ENCODE data around the gene NHEJ1.
A peak's percentile ranks its signal among the peaks of the same experiment; 100 is the strongest.

Gene NHEJ1

DNA sequence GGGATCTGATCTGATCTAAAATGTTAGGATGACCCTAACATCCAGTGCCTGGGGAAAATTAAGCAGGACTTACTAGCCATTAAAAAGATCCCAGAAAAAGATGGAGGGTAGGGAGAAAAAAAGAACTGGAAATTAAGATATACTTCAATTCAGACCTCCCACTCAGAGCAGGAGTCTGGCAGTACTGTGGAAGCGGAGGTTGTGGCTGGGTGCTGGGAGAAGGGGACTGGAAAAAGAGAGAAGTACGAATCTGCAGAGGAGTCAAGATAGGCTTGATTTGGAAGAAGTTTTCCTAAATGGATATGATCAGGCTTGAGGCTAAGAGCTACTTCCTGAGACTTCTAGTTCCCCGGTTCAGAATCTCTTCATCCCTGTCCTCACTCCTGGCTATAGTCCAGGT, 66.4 kb downstream of the NHEJ1 start:
- no peaks in the 10 kb centered on the region for H3K9me3 ChIP-seq (ENCODE audit: control insufficient read depth in 1 of 2, low read length in 2 of 2)
- H3K27me3 ChIP-seq (ENCODE audit: low read depth, low read length): no peaks in the 10 kb centered on the region
- H3K4me3 ChIP-seq (ENCODE audit: low read depth in 1 of 2, low read length in 2 of 2): no peak overlapping the region
- no peak overlapping the region for H3K27ac ChIP-seq (ENCODE audit: low read length)
- H3K36me3 ChIP-seq (ENCODE audit: control insufficient read depth in 1 of 2, insufficient read depth in 2 of 2, low read length in 2 of 2): no peaks in the 10 kb centered on the region
- no peaks in the 10 kb centered on the region for H3K4me1 ChIP-seq (ENCODE audit: control insufficient read depth in 1 of 2, insufficient read depth in 2 of 2, low read length in 2 of 2)

DNA sequence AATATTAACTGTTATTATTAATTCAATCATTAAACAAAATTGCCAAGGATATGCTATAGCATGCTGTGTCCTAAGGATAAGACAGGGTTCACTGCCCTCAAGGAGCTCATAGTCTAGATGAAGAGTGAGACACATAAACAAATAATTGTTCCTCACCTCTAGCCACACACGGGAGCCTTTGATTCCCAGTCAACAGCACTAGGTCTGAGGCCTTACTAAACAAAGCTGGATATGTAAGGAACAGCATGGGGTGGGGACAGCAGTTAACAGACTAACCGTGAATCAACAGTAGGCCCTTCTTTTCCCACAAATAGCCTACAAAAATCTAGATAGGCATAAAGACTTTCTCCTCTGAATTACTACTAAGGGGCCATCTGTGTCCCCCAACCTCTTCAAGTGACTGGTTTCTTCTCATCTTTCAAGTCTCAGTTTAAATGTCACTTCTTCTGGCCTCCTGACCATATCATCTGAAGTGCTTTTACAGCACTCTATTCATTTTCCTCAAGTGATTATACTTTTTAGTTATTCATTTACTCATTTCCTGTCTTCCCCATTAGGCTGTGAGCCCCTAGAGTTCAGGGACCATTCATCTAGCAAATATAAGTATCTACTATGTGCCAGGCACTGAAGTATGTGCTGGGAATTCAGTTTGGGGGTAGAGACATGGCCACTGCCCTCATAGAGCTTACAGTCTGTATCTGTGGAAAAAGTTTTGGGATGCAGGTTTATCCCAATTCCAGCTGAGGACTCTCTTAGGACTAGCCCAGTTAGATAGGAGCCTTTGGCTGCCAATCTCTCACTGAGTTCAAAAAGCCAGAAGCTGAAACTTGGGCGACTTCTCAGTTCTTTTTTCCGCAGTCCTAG, 69.9 kb downstream of the NHEJ1 start:
- no peak overlapping the region for H3K27ac ChIP-seq (ENCODE audit: low read length)

DNA sequence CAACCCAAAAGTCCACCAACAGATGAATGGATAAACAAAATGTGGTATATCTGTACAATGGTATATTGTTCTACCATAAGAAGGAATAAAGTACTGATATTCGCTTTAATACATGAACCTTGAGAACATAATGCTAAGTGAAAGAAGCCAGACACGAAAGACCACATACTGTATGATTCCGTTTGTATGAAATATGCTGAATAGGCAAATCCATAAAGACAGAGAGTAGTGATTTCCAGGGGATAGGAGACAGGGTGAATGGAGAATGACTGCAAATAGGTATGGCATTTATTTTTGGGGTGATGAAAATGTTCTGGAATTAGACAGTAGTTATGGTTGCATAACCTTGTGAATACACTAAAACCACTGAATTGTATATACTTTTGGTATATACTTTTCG, 71.3 kb downstream of the NHEJ1 start:
- no peaks in the 10 kb centered on the region for H3K9me3 ChIP-seq (ENCODE audit: control insufficient read depth in 1 of 2, low read length in 2 of 2)
- no peaks in the 10 kb centered on the region for H3K27me3 ChIP-seq (ENCODE audit: low read depth, low read length)
- no peaks in the 10 kb centered on the region for H3K4me1 ChIP-seq (ENCODE audit: control insufficient read depth in 1 of 2, insufficient read depth in 2 of 2, low read length in 2 of 2)
- H3K27ac ChIP-seq (ENCODE audit: low read length): no peak overlapping the region
- no peaks in the 10 kb centered on the region for H3K36me3 ChIP-seq (ENCODE audit: control insufficient read depth in 1 of 2, insufficient read depth in 2 of 2, low read length in 2 of 2)
- H3K4me3 ChIP-seq (ENCODE audit: low read depth in 1 of 2, low read length in 2 of 2): no peak overlapping the region

More for the DNA sequence above, 69.9 kb downstream of the NHEJ1 start:
- Histone ChIP-seq H3K4me1 (ENCODE audit: control insufficient read depth in 1 of 2, insufficient read depth in 2 of 2, low read length in 2 of 2) (no peaks in the 10 kb centered on the region), H3K36me3 (ENCODE audit: control insufficient read depth in 1 of 2, insufficient read depth in 2 of 2, low read length in 2 of 2) (no peaks in the 10 kb centered on the region), H3K4me3 (ENCODE audit: low read depth in 1 of 2, low read length in 2 of 2) (no peak overlapping the region), H3K27me3 (ENCODE audit: low read depth, low read length) (no peaks in the 10 kb centered on the region), H3K9me3 (ENCODE audit: control insufficient read depth in 1 of 2, low read length in 2 of 2) (no peaks in the 10 kb centered on the region)

DNA sequence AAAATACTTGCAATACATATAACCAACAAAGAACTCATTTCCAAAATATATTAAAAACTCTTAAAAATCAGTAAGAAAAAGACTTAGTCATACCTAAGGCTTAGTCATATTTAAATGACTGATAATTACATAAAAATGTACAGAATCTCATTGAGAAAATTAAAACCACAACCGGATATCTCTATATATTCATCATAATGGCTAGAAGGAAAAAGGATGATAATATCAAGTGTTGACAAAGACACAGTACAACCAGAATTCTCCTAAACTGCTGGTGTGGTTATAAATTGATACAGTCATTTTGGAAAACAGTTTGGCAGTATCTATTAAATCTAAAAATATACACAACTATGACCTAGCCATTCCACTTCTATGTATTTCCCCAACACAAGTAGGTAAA, 72.8 kb downstream of the NHEJ1 start:
- Histone ChIP-seq H3K4me1 (ENCODE audit: control insufficient read depth in 1 of 2, insufficient read depth in 2 of 2, low read length in 2 of 2) (no peaks in the 10 kb centered on the region), H3K36me3 (ENCODE audit: control insufficient read depth in 1 of 2, insufficient read depth in 2 of 2, low read length in 2 of 2) (no peaks in the 10 kb centered on the region), H3K4me3 (ENCODE audit: low read depth in 1 of 2, low read length in 2 of 2) (no peak overlapping the region), H3K27me3 (ENCODE audit: low read depth, low read length) (no peaks in the 10 kb centered on the region), H3K9me3 (ENCODE audit: control insufficient read depth in 1 of 2, low read length in 2 of 2) (no peaks in the 10 kb centered on the region), H3K27ac (ENCODE audit: low read length) (no peak overlapping the region)

DNA sequence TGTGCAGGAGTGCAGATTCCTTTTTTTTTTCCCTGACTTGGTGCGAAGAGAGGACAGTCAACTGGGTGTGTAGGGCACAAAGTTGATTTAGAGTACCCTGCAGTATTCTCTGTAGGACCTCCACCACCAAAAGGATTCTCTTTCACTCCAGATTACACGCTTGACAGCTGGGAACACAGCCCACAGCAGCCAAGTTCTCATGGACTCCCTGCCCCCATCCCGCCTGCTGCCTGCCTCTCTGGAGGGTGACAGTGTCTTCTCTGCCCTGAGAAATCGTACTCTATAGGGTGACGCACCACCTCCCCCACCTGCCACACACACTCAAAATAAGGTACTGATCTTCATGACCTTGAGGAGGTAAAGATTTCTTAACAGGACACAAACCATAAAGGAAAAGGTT, 73.3 kb downstream of the NHEJ1 start:
- no peaks in the 10 kb centered on the region for H3K9me3 ChIP-seq (ENCODE audit: control insufficient read depth in 1 of 2, low read length in 2 of 2)
- no peak overlapping the region for H3K4me3 ChIP-seq (ENCODE audit: low read depth in 1 of 2, low read length in 2 of 2)
- H3K27ac ChIP-seq (ENCODE audit: low read length): no peak overlapping the region
- H3K27me3 ChIP-seq (ENCODE audit: low read depth, low read length): no peaks in the 10 kb centered on the region
- H3K4me1 ChIP-seq (ENCODE audit: control insufficient read depth in 1 of 2, insufficient read depth in 2 of 2, low read length in 2 of 2): peaks cover 0 to 4% of the 10 kb centered on the region in 2 donors
- no peaks in the 10 kb centered on the region for H3K36me3 ChIP-seq (ENCODE audit: control insufficient read depth in 1 of 2, insufficient read depth in 2 of 2, low read length in 2 of 2)

DNA sequence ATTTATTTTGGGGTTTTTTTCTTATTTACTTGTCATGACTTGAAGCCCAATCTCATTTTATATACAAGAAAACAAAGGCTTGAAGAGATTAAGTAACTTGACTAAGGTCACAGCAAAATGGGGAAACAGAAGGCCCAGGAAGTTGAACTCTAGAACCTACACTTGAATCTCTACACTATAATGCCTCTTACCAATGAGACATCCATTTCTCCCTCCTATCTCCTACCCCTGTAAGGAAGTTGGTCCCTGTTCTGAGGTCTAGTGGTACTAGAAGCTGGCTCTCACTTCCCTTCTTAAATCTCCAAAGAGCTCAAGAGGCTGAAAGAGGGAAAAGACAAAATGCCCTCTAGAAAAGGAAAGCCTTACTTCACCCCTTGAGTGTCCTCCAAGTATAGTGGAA, 74.4 kb downstream of the NHEJ1 start:
- H3K36me3 ChIP-seq (ENCODE audit: control insufficient read depth in 1 of 2, insufficient read depth in 2 of 2, low read length in 2 of 2): no peaks in the 10 kb centered on the region
- H3K9me3 ChIP-seq (ENCODE audit: control insufficient read depth in 1 of 2, low read length in 2 of 2): no peaks in the 10 kb centered on the region
- H3K27me3 ChIP-seq (ENCODE audit: low read depth, low read length): no peaks in the 10 kb centered on the region

DNA sequence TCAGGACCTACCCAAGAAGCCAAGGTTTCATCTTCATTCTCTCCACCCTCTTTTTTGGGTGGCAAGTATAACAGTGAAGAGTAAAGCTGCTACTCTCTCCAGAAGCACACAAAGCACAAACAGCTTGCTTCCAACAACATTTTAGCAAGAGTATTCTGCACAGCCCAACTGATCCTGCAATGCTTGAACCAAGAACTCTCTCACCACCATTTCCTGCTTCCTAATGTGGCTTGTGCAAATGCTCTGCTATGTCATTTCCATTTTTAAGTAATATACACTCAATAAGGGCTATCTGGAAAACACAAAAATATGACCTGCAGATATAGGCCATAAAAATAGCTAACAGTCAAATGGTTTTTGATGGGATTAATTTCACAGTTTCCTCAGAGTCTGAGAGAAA, 75.8 kb downstream of the NHEJ1 start:
- H3K27me3 ChIP-seq (ENCODE audit: low read depth, low read length): no peaks in the 10 kb centered on the region
- H3K27ac ChIP-seq (ENCODE audit: low read length): no peak overlapping the region
- peaks cover 0 to 6% of the 10 kb centered on the region in 2 donors for H3K4me1 ChIP-seq (ENCODE audit: control insufficient read depth in 1 of 2, insufficient read depth in 2 of 2, low read length in 2 of 2)
- H3K9me3 ChIP-seq (ENCODE audit: control insufficient read depth in 1 of 2, low read length in 2 of 2): no peaks in the 10 kb centered on the region
- no peaks in the 10 kb centered on the region for H3K36me3 ChIP-seq (ENCODE audit: control insufficient read depth in 1 of 2, insufficient read depth in 2 of 2, low read length in 2 of 2)
- no peak overlapping the region for H3K4me3 ChIP-seq (ENCODE audit: low read depth in 1 of 2, low read length in 2 of 2)

More for the DNA sequence above, 74.4 kb downstream of the NHEJ1 start:
- Histone ChIP-seq H3K4me1 (ENCODE audit: control insufficient read depth in 1 of 2, insufficient read depth in 2 of 2, low read length in 2 of 2) (peaks cover 0 to 6% of the 10 kb centered on the region in 2 donors), H3K27ac (ENCODE audit: low read length) (no peak overlapping the region), H3K4me3 (ENCODE audit: low read depth in 1 of 2, low read length in 2 of 2) (no peak overlapping the region)

DNA sequence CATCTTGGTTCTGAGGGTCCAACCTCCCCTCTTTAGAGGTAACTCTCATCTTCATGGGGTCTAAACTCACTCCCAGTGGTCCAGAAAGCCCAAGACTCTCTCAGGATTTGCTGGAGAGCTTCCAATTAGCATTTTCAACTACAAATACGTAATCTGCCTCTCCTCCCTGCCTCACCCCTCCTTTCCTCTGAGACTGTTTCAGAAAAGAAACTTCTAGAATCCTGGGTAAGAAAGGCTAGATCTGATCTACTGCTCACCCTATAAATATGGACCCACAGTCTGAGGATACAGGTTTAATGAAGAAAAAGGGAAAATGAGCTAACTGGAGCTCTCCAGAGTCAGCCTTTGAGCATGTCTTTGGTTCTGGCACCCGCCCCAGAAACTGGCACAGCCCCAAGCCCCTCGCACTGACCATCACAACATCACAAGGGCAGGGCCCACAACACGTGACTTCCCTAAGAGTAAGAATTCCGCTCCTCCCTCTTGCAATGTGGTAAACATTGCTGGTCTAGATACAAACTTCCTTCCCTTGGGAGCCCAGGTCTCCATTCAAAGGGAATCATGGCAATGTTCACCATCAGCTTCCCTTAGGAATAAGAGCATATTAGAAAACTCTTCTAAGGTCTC, 78.2 kb downstream of the NHEJ1 start:
- Histone ChIP-seq H3K27me3 (ENCODE audit: low read depth, low read length) (no peaks in the 10 kb centered on the region), H3K9me3 (ENCODE audit: control insufficient read depth in 1 of 2, low read length in 2 of 2) (no peaks in the 10 kb centered on the region), H3K27ac (ENCODE audit: low read length) (peak overlapping the region; percentile 71), H3K4me3 (ENCODE audit: low read depth in 1 of 2, low read length in 2 of 2) (no peak overlapping the region), H3K4me1 (ENCODE audit: control insufficient read depth in 1 of 2, insufficient read depth in 2 of 2, low read length in 2 of 2) (peaks cover 0 to 6% of the 10 kb centered on the region in 2 donors), H3K36me3 (ENCODE audit: control insufficient read depth in 1 of 2, insufficient read depth in 2 of 2, low read length in 2 of 2) (peaks cover under 1 to 2% of the 10 kb centered on the region in 2 donors)

DNA sequence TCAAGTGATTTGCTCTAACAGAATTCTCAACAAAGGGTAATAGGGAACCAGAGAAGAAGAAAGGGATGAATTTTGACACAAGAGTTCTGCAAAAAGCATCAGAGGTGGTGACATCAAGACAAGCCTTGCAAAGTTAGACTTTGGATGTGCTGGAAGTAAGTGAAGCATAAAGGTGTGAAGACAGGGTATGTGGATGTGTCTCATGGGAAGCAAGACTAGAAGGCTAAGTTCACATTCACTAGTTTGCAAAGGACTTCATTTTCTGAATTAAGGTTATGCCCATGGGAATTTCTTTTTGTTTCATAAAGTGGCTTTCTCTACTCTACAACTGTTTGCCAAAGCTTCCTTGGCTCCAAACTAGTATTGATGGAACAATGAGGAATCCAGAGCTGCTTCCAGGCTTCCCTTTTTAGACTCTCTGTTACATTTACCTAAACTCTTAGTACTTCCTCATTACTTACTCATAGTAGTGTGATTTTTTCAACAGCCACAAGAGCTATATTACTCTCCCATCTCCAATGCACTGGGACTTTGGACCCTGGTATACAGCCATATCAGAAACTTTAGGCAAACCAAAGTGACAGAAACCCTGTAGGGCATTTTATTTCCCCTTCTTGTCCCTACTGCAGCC, 78.8 kb downstream of the NHEJ1 start:
- Histone ChIP-seq H3K36me3 (ENCODE audit: control insufficient read depth in 1 of 2, insufficient read depth in 2 of 2, low read length in 2 of 2) (peaks cover 5 to 7% of the 10 kb centered on the region in 2 donors), H3K27me3 (ENCODE audit: low read depth, low read length) (no peaks in the 10 kb centered on the region), H3K27ac (ENCODE audit: low read length) (peak overlapping the region; percentile 71), H3K4me1 (ENCODE audit: control insufficient read depth in 1 of 2, insufficient read depth in 2 of 2, low read length in 2 of 2) (peaks cover 0 to 6% of the 10 kb centered on the region in 2 donors), H3K9me3 (ENCODE audit: control insufficient read depth in 1 of 2, low read length in 2 of 2) (no peaks in the 10 kb centered on the region), H3K4me3 (ENCODE audit: low read depth in 1 of 2, low read length in 2 of 2) (no peak overlapping the region)

DNA sequence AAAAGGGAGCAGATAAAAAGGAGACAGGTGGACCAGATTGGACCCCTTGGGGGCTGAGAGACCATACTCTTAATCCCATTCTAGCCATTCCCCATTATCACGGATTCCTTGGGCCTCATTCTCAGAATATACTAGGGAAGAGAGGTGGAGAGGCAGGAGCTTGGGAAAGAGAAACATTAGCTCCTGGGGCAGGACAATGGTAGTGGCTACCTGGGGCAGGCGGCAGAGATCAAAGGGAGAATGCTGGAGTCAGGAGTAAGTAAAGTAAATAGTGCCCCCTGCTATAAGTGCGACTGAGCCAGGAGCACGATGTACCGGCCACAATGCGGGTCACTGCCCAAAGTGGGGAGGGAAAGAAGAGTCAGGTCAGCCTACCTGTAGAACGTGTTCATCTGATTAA, 79.5 kb downstream of the NHEJ1 start:
- Histone ChIP-seq H3K4me3 (ENCODE audit: low read depth in 1 of 2, low read length in 2 of 2) (no peak overlapping the region), H3K27me3 (ENCODE audit: low read depth, low read length) (no peaks in the 10 kb centered on the region), H3K4me1 (ENCODE audit: control insufficient read depth in 1 of 2, insufficient read depth in 2 of 2, low read length in 2 of 2) (peaks cover 0 to 6% of the 10 kb centered on the region in 2 donors), H3K27ac (ENCODE audit: low read length) (peak overlapping the region; percentile 50), H3K36me3 (ENCODE audit: control insufficient read depth in 1 of 2, insufficient read depth in 2 of 2, low read length in 2 of 2) (peaks cover 7 to 13% of the 10 kb centered on the region in 2 donors), H3K9me3 (ENCODE audit: control insufficient read depth in 1 of 2, low read length in 2 of 2) (no peaks in the 10 kb centered on the region)

DNA sequence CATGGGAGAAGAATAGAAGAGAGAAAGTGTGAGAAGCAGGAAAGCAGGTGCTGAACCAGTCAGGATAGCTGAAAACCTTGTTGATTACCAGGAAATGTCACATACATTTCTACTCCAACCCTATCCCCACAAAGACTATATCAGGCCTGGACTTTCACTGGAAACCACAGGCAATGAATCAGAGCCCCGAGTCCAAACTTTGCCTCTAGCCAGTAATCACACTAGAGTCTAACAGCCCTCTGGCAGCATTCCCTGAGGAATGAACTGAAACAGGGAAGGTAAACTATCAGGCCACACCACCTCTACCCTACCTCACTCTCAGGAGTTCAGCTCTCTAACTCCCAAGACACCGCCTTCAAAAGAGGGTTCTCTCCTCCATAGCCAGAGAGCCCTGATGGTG, 81.2 kb downstream of the NHEJ1 start:
- Histone ChIP-seq H3K36me3 (ENCODE audit: control insufficient read depth in 1 of 2, insufficient read depth in 2 of 2, low read length in 2 of 2) (peaks cover 19 to 26% of the 10 kb centered on the region in 2 donors), H3K4me3 (ENCODE audit: low read depth in 1 of 2, low read length in 2 of 2) (no peak overlapping the region), H3K4me1 (ENCODE audit: control insufficient read depth in 1 of 2, insufficient read depth in 2 of 2, low read length in 2 of 2) (peaks cover 0 to 6% of the 10 kb centered on the region in 2 donors), H3K27ac (ENCODE audit: low read length) (peak overlapping the region; percentile 82), H3K27me3 (ENCODE audit: low read depth, low read length) (no peaks in the 10 kb centered on the region), H3K9me3 (ENCODE audit: control insufficient read depth in 1 of 2, low read length in 2 of 2) (no peaks in the 10 kb centered on the region)

Data from muscle layer of duodenum (tissue), 2 donors.